SK-N-SH (cell line): Measurements from ENCODE around the gene EXOC1.
A peak's percentile ranks its signal among the peaks of the same experiment; 100 is the strongest.

Source experiments
- CHD2 ChIP-seq: fragments of 150-350 bp; IDR thresholded peaks from 2 replicates; pipeline ENCODE4 v1.6.1; 2018; ENCODE audit warnings: low read length; ENCODE audit not compliant: partially characterized antibody
- EZH2phosphoT487 ChIP-seq: fragments of 200-600 bp; sonication (generic); IDR thresholded peaks from 2 replicates; pipeline ENCODE4 v1.6.1; 2017; ENCODE audit warnings: low read depth, mixed run types, mild to moderate bottlenecking, antibody characterized with exemption, moderate library complexity, borderline replicate concordance
- GABPA ChIP-seq: IDR thresholded peaks from 2 replicates; pipeline ENCODE4 v1.4.0; 2012; ENCODE audit warnings: low read depth, mild to moderate bottlenecking
- MXI1 ChIP-seq: IDR thresholded peaks from 2 replicates; pipeline ENCODE4 v1.6.1; 2012; ENCODE audit warnings: mild to moderate bottlenecking, low read depth, low read length, improper control_type of control experiment
- POLR2AphosphoS5 ChIP-seq: IDR thresholded peaks from 2 replicates; pipeline ENCODE4 v1.6.1; 2012; ENCODE audit warnings: low read depth, low read length
- RAD21 ChIP-seq: IDR thresholded peaks from 2 replicates; pipeline ENCODE4 v1.6.1; 2012; ENCODE audit warnings: mild to moderate bottlenecking, low read length
- RXRA ChIP-seq: IDR thresholded peaks from 2 replicates; pipeline ENCODE4 v1.4.0; 2012; ENCODE audit warnings: low read depth, mild to moderate bottlenecking, borderline replicate concordance
- SIN3A ChIP-seq: IDR thresholded peaks from 2 replicates; pipeline ENCODE4 v1.6.1; 2012; ENCODE audit warnings: low read depth, mild to moderate bottlenecking, low read length, moderate library complexity, borderline replicate concordance
- SMC3 ChIP-seq: IDR thresholded peaks from 2 replicates; pipeline ENCODE4 v1.6.1; 2012; ENCODE audit warnings: low read depth, low read length, improper control_type of control experiment
- TF ChIP-seq, protein P1 (sequence below): fragments of 200-600 bp; sonication (generic); IDR thresholded peaks from 2 replicates; pipeline ENCODE4 v1.6.1; 2017; ENCODE audit warnings: antibody characterized with exemption, mild to moderate bottlenecking, moderate library complexity
- TF ChIP-seq, protein P2 (sequence below): IDR thresholded peaks from 2 replicates; pipeline ENCODE4 v1.6.1; 2012; ENCODE audit warnings: mild to moderate bottlenecking, low read depth, low read length, moderate library complexity
- TF ChIP-seq, protein P3 (sequence below): IDR thresholded peaks from 2 replicates; pipeline ENCODE4 v1.4.0; 2012; ENCODE audit warnings: low read depth, borderline replicate concordance
- TF ChIP-seq, protein P4 (sequence below): fragments of 150-350 bp; IDR thresholded peaks from 2 replicates; pipeline ENCODE4 v1.6.1; 2016; ENCODE audit warnings: mild to moderate bottlenecking, low read depth, low read length
- TF ChIP-seq, protein P5 (sequence below): fragments of 150-350 bp; IDR thresholded peaks from 2 replicates; pipeline ENCODE4 v1.6.1; 2017; ENCODE audit warnings: antibody characterized with exemption, low read length, low read depth, borderline replicate concordance

DNA sequence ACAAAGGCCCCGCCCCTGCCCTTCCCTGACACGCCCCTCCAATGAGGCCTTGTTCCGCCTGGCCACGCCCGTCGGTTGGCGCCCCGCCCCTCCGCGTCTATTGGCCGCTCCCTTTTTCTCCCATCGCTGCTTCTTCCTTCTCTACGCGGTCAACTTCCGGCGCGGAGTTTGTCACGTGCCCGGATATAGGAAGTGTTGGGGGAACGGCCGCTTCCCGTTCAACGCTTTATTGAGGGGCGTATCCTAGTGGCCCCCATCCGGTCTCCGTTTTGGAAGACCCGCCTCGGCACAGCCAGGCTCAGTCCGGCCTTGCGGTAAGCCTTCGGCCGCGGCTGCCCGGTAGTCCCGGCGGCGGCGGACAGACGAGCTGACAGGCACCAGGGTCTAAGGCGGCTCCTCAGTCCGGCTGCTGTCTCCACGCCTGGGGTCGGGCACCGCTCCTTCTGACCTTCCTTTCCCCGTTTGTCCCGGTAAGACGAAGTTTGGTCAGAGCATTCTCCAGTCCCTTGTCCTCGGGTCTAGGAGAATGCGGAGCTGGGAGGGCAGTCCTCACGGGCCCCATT is at the start of gene EXOC1:
- TF ChIP-seq, protein P1, sequence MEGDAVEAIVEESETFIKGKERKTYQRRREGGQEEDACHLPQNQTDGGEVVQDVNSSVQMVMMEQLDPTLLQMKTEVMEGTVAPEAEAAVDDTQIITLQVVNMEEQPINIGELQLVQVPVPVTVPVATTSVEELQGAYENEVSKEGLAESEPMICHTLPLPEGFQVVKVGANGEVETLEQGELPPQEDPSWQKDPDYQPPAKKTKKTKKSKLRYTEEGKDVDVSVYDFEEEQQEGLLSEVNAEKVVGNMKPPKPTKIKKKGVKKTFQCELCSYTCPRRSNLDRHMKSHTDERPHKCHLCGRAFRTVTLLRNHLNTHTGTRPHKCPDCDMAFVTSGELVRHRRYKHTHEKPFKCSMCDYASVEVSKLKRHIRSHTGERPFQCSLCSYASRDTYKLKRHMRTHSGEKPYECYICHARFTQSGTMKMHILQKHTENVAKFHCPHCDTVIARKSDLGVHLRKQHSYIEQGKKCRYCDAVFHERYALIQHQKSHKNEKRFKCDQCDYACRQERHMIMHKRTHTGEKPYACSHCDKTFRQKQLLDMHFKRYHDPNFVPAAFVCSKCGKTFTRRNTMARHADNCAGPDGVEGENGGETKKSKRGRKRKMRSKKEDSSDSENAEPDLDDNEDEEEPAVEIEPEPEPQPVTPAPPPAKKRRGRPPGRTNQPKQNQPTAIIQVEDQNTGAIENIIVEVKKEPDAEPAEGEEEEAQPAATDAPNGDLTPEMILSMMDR, result no peak
- TF ChIP-seq EZH2phosphoT487 (no peak), SMC3 (no peak), CHD2 (peak; percentile 72), RXRA (no peak), POLR2AphosphoS5 (peak; percentile 84), GABPA (peak; percentile 97), SIN3A (no peak), RAD21 (no peak), MXI1 (peak; percentile 89)
- TF ChIP-seq, protein P2, sequence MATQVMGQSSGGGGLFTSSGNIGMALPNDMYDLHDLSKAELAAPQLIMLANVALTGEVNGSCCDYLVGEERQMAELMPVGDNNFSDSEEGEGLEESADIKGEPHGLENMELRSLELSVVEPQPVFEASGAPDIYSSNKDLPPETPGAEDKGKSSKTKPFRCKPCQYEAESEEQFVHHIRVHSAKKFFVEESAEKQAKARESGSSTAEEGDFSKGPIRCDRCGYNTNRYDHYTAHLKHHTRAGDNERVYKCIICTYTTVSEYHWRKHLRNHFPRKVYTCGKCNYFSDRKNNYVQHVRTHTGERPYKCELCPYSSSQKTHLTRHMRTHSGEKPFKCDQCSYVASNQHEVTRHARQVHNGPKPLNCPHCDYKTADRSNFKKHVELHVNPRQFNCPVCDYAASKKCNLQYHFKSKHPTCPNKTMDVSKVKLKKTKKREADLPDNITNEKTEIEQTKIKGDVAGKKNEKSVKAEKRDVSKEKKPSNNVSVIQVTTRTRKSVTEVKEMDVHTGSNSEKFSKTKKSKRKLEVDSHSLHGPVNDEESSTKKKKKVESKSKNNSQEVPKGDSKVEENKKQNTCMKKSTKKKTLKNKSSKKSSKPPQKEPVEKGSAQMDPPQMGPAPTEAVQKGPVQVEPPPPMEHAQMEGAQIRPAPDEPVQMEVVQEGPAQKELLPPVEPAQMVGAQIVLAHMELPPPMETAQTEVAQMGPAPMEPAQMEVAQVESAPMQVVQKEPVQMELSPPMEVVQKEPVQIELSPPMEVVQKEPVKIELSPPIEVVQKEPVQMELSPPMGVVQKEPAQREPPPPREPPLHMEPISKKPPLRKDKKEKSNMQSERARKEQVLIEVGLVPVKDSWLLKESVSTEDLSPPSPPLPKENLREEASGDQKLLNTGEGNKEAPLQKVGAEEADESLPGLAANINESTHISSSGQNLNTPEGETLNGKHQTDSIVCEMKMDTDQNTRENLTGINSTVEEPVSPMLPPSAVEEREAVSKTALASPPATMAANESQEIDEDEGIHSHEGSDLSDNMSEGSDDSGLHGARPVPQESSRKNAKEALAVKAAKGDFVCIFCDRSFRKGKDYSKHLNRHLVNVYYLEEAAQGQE, result no peak
- TF ChIP-seq, protein P3, sequence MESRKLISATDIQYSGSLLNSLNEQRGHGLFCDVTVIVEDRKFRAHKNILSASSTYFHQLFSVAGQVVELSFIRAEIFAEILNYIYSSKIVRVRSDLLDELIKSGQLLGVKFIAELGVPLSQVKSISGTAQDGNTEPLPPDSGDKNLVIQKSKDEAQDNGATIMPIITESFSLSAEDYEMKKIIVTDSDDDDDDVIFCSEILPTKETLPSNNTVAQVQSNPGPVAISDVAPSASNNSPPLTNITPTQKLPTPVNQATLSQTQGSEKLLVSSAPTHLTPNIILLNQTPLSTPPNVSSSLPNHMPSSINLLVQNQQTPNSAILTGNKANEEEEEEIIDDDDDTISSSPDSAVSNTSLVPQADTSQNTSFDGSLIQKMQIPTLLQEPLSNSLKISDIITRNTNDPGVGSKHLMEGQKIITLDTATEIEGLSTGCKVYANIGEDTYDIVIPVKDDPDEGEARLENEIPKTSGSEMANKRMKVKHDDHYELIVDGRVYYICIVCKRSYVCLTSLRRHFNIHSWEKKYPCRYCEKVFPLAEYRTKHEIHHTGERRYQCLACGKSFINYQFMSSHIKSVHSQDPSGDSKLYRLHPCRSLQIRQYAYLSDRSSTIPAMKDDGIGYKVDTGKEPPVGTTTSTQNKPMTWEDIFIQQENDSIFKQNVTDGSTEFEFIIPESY, result no peak
- TF ChIP-seq, protein P4, sequence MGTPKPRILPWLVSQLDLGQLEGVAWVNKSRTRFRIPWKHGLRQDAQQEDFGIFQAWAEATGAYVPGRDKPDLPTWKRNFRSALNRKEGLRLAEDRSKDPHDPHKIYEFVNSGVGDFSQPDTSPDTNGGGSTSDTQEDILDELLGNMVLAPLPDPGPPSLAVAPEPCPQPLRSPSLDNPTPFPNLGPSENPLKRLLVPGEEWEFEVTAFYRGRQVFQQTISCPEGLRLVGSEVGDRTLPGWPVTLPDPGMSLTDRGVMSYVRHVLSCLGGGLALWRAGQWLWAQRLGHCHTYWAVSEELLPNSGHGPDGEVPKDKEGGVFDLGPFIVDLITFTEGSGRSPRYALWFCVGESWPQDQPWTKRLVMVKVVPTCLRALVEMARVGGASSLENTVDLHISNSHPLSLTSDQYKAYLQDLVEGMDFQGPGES, result no peak
- TF ChIP-seq, protein P5, sequence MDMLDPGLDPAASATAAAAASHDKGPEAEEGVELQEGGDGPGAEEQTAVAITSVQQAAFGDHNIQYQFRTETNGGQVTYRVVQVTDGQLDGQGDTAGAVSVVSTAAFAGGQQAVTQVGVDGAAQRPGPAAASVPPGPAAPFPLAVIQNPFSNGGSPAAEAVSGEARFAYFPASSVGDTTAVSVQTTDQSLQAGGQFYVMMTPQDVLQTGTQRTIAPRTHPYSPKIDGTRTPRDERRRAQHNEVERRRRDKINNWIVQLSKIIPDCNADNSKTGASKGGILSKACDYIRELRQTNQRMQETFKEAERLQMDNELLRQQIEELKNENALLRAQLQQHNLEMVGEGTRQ, result peak; percentile 86
